ENCODE results near the gene TMEM134. TPM values are rescaled to one million over a fixed set of nuclear protein-coding genes. Genes with fewer than 3 reads are reported as not detected.

Gene TMEM134
- total RNA-seq, 4 donors from 2014 or later: 109 to 205 (median 145) TPM

DNA sequence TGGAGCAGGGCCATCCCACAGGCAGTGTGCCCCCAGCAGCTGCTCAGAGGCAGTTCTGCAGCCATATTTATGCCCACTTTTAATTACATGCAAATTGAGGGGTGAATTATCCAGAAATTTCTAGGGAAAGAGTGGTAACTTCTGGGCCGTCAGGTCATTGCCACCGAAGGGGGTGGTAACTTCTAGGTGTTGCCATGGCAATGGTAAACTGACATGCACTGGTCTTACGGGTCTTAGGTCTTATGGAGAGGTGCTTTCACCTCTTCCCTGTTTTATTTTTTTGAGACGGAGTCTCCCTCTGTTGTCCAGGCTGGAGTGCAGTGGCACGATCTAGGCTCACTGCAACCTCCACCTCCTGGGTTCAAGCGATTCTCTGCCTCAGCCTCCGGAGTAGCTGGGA is 3.8 kb upstream of the TMEM134 start:
- no peaks in the 10 kb centered on the region for H3K9me3 ChIP-seq
- 82 to 86% methylated on average over 7 of the region's 7 CpGs for WGBS, 2 donors
- H3K27me3 ChIP-seq: no peaks in the 10 kb centered on the region
- H3K4me3 ChIP-seq: no peak overlapping the region
- no peaks in the 10 kb centered on the region for H3K36me3 ChIP-seq
- H3K27ac ChIP-seq: no peak overlapping the region
- no peak for DNase-seq
- H3K4me1 ChIP-seq: peaks cover 4 to 33% (median 13%) of the 10 kb centered on the region in 3 donors
- intact Hi-C loops (cut with DNase I): no loop called here
- no peak for TF ChIP-seq POLR2A (IDR thresholded peaks at IDR 0.05)
- TF ChIP-seq, protein P1, sequence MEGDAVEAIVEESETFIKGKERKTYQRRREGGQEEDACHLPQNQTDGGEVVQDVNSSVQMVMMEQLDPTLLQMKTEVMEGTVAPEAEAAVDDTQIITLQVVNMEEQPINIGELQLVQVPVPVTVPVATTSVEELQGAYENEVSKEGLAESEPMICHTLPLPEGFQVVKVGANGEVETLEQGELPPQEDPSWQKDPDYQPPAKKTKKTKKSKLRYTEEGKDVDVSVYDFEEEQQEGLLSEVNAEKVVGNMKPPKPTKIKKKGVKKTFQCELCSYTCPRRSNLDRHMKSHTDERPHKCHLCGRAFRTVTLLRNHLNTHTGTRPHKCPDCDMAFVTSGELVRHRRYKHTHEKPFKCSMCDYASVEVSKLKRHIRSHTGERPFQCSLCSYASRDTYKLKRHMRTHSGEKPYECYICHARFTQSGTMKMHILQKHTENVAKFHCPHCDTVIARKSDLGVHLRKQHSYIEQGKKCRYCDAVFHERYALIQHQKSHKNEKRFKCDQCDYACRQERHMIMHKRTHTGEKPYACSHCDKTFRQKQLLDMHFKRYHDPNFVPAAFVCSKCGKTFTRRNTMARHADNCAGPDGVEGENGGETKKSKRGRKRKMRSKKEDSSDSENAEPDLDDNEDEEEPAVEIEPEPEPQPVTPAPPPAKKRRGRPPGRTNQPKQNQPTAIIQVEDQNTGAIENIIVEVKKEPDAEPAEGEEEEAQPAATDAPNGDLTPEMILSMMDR (IDR thresholded peaks at IDR 0.05): no peak

DNA sequence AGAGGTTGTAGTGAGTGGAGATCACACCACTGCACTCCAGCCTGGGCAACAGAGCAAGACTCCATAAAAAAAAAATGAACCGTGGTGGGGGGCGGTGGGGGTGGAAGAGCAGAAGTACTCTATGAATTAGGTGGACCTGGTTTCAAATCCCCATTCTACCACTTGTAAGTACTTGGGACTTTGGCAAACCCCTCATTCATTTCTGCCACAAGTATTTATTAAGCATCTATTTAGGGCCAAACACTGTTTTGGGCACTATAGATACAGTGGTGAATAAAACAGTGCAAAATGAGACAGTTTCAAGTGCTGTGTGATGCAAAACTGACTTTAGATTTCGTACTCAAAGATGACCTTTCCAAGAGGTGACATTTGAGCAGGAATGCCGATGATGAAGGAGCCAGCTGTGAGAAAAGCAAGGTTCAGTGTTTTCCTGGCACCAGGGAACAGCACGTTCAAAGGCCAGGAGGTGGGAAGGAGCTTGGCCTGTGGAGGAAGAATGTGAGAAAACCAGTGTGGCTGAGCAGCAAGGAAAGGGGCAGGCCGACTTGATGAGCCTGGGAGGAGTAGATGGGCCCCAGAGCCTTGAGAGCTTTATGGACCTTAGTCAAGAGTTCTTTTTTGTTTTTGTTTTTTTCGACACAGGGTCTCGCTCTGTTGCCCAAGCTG is 1.4 kb upstream of the TMEM134 start:
- H3K4me3 ChIP-seq: no peak overlapping the region
- no peaks in the 10 kb centered on the region for H3K27me3 ChIP-seq
- no peaks in the 10 kb centered on the region for H3K9me3 ChIP-seq
- no peak for DNase-seq
- H3K27ac ChIP-seq: no peak overlapping the region
- peaks cover 0 to 21% (median 0%) of the 10 kb centered on the region in 3 donors for H3K36me3 ChIP-seq
- 80 to 87% methylated on average over 8 of the region's 8 CpGs for WGBS, 2 donors
- intact Hi-C loops (cut with DNase I): no loop called here
- TF ChIP-seq, protein P1 (IDR thresholded peaks at IDR 0.05): no peak
- no peak for TF ChIP-seq POLR2A (IDR thresholded peaks at IDR 0.05)
- peaks cover 20 to 54% (median 24%) of the 10 kb centered on the region in 3 donors for H3K4me1 ChIP-seq

DNA sequence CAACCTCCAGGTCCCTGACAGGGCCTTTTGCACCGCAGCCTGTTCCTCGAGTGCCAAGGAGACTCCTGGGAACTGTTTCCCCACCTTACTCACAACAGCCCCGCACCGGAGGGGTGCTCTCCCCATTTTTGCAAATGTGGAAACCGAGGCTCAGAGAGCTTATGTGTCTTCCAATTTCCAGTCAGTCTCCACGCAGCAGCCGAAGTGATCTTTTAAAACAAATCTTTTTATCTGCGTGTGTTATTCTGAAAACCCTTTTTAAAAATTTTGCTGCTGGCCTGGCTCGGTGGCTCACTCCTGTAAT is 409 bp upstream of the TMEM134 start:
- Histone ChIP-seq H3K27me3 (no peaks in the 10 kb centered on the region), H3K36me3 (peaks cover 0 to 21% (median 0%) of the 10 kb centered on the region in 3 donors), H3K27ac (peak overlapping the region; percentile 94 to 97 (median 96)), H3K9me3 (no peaks in the 10 kb centered on the region), H3K4me1 (peaks cover 28 to 60% (median 31%) of the 10 kb centered on the region in 3 donors), H3K4me3 (peak overlapping the region; percentile 84 to 94 (median 86))
- DNase-seq: no peak
- intact Hi-C loops (cut with DNase I): no loop called here
- 0 to 7% methylated on average over 6 to 7 of the region's 9 CpGs for WGBS, 2 donors
- TF ChIP-seq, protein P1 (IDR thresholded peaks at IDR 0.05): peak in 1 of 6 experiments; percentile 2
- TF ChIP-seq POLR2A (IDR thresholded peaks at IDR 0.05): no peak

DNA sequence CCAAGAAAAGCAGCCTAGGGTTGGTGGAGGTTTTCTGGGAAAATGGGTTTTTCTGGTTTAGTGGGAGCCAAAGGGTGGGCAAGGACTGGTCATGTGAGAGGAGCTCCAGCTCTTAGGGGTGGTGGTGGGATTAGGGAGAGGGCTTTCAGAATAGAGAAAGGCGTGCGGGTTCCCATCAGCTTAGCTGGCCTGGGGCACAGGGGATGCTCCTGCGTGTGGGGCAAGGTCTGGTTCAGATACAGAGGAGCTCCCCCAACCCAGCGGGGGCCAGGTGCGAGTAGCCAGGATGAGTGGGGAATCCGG is 644 bp downstream of the TMEM134 start:
- intact Hi-C loops (cut with DNase I): no loop called here
- Histone ChIP-seq H3K4me3 (peak overlapping the region; percentile 84 to 94 (median 86)), H3K27me3 (no peaks in the 10 kb centered on the region), H3K4me1 (peaks cover 37 to 62% (median 38%) of the 10 kb centered on the region in 3 donors), H3K9me3 (no peaks in the 10 kb centered on the region), H3K36me3 (peaks cover 0 to 21% (median 0%) of the 10 kb centered on the region in 3 donors), H3K27ac (peak overlapping the region; percentile 94 to 97 (median 96))
- no peak for TF ChIP-seq POLR2A (IDR thresholded peaks at IDR 0.05)
- TF ChIP-seq, protein P1 (IDR thresholded peaks at IDR 0.05): no peak
- DNase-seq: no peak
- WGBS, 2 donors: 0% methylated on average over 5 of the region's 6 CpGs

DNA sequence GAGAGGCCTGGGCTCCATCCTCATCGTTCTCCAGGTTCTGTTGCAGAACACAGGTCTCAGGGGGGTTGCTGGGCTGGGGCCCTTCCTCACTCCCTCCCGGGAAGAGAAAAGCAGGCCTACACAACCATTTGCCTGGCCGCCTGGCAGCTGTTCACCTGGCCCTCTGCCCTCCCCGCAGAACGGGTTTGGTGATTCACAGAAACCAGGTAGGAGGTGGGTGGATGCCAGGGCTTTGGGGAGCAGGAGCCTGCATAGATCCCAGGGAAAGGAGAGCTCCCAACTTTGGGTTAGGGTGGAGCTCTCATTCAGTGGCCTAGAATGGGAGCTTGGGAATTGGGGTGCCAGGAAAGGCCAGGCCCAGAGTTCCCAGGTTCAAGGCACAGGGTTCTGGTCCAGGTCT is 995 bp downstream of the TMEM134 start:
- Histone ChIP-seq H3K4me3 (peak overlapping the region; percentile 84 to 94 (median 86)), H3K36me3 (peaks cover 0 to 21% (median 0%) of the 10 kb centered on the region in 3 donors), H3K27me3 (no peaks in the 10 kb centered on the region), H3K9me3 (no peaks in the 10 kb centered on the region), H3K27ac (peak overlapping the region; percentile 94 to 97 (median 96)), H3K4me1 (peaks cover 37 to 62% (median 38%) of the 10 kb centered on the region in 3 donors)
- TF ChIP-seq, protein P1 (IDR thresholded peaks at IDR 0.05): no peak
- peak in 3 of 4 donors; percentile 6 to 66 (median 23) for TF ChIP-seq POLR2A (IDR thresholded peaks at IDR 0.05)
- intact Hi-C loops (cut with DNase I): no loop called here
- DNase-seq: no peak
- 26% methylated on average over 3 of the region's 5 CpGs; no CpG with 5 or more reads in 1 of the 2 donors for WGBS, 2 donors

Measured in esophagus squamous epithelium (tissue), 5 donors.